GM19468 (cell line): ENCODE results near the gene LTBP4.
"Not testable (repeated sequence)": the region's sequence is repeated elsewhere in the genome, so short reads cannot be mapped to it uniquely, and the experiment has no call there.

Source experiments
- ATAC-seq: cut with Tn5 transposase; IDR thresholded peaks from one replicate; pipeline ENCODE4 v1.9.1; 2021; ENCODE audit warnings: mild to moderate bottlenecking, moderate library complexity, moderate number of reproducible peaks; ENCODE audit not compliant: unreplicated experiment; ENCODE audit errors: extremely low read depth

LTBP4 gene

DNA sequence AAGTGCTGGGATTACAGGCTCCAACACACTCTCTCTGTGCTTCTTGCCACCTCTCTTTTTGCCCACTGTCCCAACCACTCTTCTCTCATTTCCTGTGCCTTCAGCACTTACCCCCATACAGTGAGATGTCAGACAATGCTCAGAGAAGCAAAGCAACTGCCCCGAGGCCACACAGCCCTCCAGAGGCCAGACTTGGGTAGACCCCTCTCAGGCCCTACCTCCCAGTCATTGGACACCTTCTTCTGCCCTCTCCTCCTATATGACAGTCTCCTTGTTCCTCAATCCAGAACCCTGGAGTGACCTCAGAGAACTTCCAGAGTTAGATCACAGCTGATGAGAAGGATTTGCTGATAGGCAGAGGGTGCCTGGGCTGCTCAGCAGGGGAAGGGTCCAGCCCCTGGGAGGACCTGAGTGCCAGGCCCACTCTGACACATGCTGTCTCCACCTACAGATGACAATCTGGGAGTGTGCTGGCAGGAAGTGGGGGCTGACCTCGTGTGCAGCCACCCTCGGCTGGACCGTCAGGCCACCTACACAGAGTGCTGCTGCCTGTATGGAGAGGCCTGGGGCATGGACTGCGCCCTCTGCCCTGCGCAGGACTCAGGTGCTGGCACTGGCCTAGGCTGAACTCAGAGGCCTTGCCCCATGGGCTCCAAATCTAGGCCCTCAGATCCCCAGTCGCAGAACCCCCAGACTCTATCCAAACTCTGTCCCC lies 24.4 kb downstream of the LTBP4 start:
- no peak for ATAC-seq

GRCh38 chr19:40626918-40627317 lies 25.7 kb downstream of the LTBP4 start:
- ATAC-seq: no peak

DNA sequence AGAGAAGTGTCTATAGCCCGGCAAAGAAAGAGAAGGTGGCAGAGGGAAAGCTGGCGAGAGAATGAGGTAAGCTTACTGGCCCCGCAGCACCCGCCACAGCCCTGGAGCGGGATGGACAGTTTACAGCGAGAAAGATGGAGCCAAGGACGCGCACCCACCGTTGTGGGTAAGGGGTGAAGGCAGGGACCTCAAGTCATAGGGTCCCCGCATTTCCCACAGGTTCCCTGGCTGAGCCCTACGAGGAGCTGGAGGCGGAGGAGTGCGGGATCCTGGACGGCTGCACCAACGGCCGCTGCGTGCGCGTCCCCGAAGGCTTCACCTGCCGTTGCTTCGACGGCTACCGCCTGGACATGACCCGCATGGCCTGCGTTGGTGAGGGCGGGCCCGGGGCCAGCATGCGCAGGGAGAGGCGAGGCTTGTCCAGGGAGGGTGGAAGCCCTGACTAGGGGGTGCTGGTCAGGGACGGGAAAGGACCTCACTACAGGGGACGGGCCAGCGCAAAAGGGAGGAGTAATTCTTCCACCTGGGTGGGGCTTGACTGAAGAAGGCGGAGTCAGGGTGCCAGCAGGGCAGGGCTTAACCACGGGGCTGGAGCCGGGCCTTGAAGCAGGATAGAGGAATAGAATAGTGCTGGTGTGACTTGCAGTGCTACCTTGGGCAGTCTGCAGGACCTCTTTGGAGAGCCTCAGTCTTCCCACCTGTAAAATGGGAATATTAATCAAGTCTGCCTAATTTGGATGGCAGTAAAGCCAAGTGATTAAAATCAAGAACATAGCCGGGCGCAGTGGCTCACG lies 26.5 kb downstream of the LTBP4 start:
- no peak for ATAC-seq

DNA sequence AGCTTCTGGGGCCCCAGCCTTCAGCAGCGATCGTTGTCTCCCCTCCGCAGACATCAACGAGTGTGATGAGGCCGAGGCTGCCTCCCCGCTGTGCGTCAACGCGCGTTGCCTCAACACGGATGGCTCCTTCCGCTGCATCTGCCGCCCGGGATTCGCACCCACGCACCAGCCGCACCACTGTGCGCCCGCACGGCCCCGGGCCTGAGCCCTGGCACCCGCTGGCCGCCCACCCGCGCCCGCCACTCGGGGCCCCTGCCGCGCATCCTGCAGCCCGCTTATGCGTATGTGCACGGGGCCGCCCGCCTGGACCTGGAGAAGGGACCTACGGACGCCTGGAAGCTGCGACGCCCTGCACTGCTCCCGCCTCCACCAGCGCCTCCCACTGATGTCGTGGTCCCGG lies 28.2 kb downstream of the LTBP4 start:
- ATAC-seq: no peak

- no peak for ATAC-seq
These were observed 29.5 kb downstream of the LTBP4 start for GRCh38 chr19:40630571-40631160.

GRCh38 chr19:40632311-40633036 lies 31.3 kb downstream of the LTBP4 start:
- no peak for ATAC-seq

DNA sequence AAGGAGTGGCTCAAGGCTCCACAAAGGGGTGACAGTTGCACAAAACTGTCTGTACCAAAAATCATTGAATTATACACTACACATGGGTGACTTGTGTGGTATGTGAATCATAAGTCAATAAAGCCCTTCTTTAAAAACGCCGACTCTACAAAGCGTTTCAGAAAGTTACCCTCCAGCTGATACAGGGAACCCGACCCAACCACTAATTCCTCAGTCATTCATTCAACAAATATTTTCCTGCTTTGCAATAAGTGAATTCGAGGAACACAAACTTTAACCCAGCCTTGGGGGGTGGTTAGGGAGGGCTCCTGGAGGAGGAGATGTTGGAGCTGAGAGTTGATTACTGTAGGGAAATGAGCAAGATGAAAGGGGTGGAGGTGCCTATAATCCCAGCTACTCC lies 32.0 kb downstream of the LTBP4 start:
- no peak for ATAC-seq

DNA sequence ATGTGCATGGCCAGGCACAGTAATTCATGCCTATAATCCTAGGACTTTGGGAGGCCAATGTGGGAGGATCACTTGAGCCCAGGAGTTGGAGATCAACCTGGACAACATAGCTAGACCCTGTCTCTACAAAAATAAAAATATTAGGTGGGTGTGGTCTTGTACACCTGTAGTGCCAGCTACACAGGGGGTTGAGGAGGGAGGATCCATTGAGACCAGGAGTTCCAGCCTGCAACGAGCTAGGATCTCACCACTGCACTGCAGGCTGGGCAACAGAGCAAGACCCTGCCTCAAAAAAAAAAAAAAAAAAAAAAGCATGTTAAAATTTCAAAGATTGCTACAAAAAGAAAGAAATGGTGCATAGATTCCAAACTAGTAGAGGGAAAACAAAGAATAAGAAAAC lies 37.2 kb downstream of the LTBP4 start:
- ATAC-seq: no peak

- no peak for ATAC-seq
These were observed 38.4 kb downstream of the LTBP4 start for GRCh38 chr19:40639638-40639982.

DNA sequence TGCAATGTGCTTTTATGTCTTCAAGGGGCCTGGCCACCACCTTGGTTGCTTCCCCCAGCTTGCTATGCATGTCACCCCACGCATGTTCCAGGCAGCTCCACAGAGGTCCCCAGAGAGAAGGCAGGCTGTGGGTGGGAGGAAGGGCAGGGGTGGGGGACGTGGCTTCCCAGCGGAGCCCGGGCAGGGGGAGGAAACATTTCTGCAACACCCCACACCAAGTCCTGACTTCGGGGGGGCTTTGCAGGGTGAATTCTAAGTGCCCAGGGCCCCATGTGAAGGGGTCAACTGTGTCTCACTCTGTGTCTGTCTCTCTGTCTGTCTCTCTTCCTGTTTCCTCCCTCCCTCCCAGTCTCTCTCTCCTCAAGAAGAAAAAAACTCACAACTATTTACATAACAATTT lies 39.6 kb downstream of the LTBP4 start:
- ATAC-seq: no peak

DNA sequence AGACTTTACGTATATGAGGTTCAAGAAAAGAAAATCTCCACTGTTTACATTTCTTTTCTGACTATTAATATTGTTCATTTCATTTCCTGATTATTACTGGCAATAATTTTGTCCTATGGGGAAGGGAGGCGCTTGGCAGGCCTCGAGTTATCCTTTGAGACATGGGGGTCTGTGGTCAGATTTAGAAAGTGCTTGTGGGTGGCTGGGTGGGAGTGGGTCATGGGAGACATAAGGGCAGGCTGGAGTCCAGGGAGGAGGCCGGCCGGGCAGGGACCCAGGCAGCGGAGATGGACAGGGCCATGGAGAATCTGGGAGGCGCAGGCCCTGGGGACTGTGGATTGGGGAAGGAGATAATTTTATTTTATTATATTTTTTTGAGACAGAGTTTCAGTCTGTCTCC lies 40.1 kb downstream of the LTBP4 start:
- ATAC-seq: no peak

DNA sequence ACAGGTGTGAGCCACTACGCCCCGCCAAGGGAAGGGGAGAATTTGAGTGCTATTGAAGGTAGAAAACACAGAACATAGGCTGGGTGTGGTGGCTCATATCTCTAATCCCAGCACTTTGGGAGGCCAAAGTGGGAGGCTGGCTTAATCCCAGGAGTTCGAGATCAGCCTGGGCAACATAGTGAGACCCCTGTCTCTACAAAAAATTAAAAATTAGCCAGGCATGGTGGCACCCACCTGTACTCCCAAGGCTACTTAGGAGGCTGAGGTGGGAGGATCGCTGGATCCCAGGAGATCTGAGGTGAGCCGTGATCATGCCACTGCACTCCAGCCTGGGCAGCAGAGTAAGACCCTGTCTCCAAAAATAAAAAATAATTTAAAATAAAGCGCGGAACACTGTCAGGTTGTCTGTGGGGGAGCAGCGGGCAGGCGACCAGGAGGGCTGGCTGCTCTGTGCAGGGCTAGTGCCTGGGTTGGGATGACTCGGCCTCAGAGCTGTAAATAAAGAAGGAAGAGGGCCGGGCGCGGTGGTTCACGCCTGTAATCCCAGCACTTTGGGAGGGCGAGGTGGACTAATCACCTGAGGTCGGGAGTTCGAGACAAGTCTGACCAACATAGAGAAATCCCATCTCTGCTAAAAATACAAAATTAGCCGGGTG lies 41.0 kb downstream of the LTBP4 start:
- no peak for ATAC-seq

GRCh38 chr19:40642757-40643305 lies 41.7 kb downstream of the LTBP4 start:
- ATAC-seq: no peak

- ATAC-seq: no peak
These were observed 45.6 kb downstream of the LTBP4 start for GRCh38 chr19:40646743-40647254.

DNA sequence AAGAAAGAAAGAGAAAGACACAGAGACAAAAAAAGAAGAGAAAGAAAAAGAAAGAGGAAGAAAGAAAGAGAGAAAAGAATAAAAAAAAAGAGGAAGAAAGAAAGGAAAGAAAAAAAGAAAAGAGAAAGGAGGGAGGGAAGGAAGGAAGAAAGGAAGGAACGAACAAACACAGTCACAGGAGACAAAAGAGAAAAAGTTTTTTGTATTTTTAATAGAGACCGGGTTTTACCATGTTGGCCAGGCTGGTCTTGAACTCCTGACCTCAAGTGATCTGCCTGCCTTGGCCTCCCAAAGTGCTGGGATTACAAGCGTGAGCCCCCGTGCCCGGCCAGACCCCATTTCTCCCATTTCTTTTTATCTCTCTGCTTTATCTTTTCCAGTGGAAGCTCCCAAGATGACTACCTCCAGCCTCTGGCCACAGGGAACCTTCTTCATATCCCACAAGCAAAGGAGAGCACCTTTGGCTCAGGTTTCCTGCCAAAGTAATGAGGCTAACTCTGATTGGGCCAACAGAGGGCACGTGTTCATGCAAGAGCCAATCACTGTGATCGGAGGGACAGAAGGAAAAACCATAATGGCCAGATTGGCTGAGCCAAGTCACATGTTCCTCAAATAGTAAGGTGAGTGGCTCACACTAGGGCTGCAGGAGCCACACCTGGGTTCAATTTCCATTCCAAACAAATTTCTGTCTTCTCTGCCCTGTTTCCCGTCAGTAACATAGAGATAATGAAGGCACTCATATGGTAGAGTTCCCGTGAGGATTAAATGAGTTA lies 48.9 kb downstream of the LTBP4 start:
- ATAC-seq: not testable (repeated sequence)

DNA sequence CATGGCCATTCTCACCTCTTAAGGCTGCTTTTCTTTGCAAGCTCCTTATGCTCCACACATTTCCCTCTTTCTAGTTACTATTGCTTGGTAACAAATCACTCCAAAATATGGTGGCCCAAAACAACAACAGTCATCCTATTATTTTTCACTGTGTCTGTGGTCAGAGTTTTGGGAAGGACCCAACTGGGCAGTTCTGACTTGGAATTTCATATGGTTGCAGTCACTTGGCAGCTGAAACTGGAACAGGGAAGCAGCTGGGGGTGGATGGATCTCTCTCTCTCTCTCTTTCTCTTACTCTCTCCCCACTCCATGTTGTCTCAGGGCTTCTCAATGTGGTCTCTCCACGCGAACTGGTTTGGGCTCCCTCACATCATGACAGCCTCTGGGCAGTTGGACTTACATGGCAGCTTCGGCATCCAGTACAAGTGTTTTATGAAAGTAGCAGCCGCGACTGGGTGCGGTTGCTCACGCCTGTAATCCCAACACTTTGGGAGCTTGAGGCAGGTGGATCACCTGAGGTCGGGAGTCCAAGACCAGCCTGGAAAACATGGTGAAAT lies 49.7 kb downstream of the LTBP4 start:
- no peak for ATAC-seq

- ATAC-seq: not testable (repeated sequence)
These were observed 51.1 kb downstream of the LTBP4 start for GRCh38 chr19:40652303-40652702.

- not testable (repeated sequence) for ATAC-seq
These were observed 54.5 kb downstream of the LTBP4 start for GRCh38 chr19:40655684-40656083.

DNA sequence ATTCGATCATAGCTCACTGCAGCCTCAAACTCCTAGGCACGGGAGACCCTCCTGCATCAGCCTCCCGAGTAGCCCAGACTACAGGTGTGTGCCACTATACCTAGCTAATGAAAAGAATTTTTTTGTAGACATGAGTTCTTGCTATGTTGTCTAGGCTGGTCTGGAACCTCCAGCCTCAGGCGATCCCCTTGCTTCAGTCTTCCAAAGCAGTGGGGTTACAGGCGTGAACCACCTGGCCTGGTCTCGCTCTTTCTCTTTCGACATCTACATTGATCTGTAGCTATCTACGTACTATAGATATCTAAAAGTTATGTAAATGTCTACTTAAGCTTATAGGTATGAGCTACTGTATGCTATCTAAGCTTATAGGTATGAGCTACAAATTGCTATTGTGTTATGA lies 56.9 kb downstream of the LTBP4 start:
- ATAC-seq: no peak
